DMS153 treated with DMSO at 0.1 percent for 48 hours (cell line): Measurements from ENCODE around the gene TSNAX.
"Not testable (repeated sequence)": the region's sequence is repeated elsewhere in the genome, so short reads cannot be mapped to it uniquely, and the experiment has no call there.

Experiments
- DNase-seq: peaks from one replicate; lab custom pipeline; 2025; ENCODE audit not compliant: unreplicated experiment; lab: John Stamatoyannopoulos, UW

Gene TSNAX

DNA sequence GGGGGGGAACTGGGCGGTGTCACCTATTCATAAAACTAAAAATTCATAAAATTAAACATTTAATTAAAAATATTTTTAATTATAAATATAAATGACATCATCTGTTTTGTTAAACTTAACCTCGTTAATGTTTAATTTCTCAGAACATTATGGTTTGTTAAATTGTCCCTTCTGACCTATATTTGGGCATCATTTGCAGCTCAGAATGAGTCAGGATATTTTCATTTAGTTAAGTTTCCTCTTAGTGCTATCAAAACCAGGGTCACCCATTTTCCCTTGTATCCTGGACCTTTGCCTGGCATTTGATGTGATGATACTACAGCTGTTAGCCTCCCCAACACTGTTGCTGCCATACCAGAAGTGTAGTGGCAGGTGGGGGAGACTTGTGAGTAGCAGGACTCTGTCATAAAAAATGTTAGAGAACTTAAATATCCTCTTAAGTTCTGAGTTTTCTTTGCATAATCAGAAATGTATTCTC is 30.3 kb downstream of the TSNAX start:
- no peak for DNase-seq

DNA sequence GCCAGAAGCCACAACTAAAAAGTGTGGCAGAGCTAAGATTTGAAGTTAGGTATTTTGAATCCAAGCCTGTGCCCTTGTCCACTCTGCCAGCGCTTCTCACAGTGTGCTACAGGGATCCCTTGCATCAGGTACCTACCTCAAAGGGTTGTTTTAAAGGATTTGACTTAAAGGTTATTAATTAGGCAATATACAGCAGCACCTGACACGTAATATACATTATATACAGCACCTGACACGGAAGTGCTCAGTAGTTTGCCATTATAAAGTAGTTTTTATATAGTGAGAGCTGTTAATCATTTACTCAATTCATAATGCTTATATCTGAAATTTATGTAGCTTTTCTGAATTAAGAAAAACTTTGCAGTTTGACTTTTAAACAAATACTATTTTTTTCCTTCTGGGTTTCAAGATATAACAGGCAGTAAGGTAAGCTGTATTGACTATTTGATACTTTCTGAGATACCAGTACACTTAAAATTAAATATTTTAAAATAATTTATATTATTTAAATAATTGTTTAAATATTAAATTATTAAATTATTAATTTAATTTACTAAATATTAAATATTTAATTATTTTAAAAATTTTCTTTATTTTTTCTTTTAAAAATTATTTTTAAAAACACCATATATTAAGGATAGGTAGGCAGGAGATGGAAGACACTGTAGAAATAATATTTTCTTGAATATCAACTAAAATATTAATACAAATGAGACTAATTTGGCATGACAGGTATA is 33.3 kb downstream of the TSNAX start:
- DNase-seq: no peak

DNA sequence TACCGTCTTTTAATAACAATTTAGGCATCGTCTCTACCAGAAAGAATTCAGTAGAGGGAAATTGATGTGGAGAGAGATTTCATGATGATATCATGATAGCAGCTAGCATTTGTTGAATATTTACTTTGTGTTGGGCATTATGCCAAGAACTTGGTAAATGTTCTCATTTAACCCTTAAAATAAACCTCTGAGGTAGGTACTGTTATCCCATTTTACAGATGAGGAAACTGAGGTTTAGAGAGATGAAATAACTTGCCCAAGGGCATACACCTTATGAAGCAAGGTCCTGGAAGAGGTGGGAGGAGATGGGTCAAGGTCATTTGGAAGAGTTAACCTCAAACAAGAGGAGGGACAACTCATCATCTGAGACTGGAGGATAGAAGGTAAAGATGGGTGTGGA is 34.8 kb downstream of the TSNAX start:
- DNase-seq: no peak

DNA sequence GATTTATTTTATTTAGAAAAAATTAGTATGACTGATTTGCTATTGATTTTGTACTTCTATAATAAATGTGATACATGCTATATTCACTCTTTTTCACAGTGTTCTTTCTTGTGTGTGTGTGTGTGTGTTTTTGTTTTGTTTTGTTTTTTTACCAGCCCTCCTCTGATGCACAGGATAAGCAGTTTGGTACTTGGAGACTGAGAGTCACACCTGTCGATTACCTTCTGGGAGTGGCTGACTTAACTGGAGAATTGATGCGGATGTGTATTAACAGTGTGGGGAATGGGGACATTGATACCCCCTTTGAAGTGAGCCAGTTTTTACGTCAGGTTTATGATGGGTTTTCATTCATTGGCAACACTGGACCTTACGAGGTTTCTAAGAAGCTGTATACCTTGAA is 35.9 kb downstream of the TSNAX start:
- no peak for DNase-seq

DNA sequence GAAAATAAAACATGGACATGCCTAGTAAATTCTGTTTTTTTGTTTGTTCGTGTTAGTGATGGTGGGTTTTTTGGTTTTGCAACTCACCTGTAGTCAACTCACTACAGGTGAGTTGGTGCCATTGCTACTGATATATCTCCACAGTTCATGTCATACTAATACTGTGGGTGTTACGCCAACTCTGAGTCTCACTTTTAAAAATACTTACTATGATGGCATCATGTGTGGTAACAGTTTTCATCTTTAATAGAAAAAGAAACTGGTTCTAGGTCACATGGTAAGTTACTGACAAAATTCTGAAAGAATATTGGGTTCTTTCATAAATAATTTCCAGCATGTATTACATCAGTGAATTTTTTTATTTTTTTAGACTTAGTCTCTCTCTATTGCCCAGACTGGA is 38.0 kb downstream of the TSNAX start:
- no peak for DNase-seq

DNA sequence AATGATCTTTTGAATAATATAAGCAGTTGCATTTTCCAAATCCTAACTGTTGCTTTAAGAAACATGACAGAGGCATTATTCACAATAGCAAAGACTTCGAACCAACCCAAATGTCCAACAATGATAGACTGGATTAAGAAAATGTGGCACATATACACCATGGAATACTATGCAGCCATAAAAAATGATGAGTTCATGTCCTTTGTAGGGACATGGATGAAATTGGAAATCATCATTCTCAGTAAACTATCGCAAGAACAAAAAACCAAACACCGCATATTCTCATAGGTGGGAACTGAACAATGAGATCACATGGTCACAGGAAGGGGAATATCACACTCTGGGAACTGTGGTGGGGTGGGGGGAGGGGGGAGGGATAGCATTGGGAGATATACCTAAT is 41.8 kb downstream of the TSNAX start:
- not testable (repeated sequence) for DNase-seq

DNA sequence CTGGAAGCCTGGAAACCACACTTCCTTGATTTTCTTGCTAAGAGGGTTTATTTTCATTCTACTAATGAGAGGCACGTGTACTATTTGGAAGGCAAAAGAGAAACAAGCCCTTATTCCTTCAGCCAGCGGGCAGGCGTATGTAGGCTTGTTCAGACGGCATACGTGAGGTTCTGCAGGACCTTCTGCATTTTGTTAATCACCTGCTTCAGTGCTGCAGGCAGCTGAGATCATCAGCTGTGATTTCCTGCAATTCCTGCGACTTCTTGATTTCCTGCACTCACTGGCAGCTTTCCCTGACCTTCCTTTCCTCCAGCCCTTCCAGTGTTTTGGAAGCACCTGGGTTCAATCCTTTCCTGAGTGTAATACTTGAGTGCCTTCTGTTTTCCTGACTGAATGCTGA is 43.4 kb downstream of the TSNAX start:
- DNase-seq: no peak

DNA sequence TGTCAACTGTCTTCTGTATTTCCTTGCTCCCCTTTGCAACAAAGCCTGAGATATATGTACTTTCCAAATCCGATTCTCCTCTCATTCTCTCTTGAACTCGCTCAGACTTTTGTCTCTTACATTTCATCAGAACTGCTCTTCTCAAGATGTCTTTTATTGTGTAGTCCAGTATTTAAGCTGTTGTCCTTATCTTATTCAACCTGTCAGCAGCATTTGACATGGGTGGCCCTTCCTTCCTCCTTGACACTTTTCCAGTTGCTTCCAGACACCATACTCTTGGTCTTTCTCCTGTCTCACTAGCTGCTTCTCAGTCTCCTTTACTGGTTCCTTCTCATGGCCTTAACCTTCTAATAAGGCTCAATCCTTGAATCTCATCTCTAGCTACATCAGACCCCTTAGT is 47.0 kb downstream of the TSNAX start:
- DNase-seq: no peak

DNA sequence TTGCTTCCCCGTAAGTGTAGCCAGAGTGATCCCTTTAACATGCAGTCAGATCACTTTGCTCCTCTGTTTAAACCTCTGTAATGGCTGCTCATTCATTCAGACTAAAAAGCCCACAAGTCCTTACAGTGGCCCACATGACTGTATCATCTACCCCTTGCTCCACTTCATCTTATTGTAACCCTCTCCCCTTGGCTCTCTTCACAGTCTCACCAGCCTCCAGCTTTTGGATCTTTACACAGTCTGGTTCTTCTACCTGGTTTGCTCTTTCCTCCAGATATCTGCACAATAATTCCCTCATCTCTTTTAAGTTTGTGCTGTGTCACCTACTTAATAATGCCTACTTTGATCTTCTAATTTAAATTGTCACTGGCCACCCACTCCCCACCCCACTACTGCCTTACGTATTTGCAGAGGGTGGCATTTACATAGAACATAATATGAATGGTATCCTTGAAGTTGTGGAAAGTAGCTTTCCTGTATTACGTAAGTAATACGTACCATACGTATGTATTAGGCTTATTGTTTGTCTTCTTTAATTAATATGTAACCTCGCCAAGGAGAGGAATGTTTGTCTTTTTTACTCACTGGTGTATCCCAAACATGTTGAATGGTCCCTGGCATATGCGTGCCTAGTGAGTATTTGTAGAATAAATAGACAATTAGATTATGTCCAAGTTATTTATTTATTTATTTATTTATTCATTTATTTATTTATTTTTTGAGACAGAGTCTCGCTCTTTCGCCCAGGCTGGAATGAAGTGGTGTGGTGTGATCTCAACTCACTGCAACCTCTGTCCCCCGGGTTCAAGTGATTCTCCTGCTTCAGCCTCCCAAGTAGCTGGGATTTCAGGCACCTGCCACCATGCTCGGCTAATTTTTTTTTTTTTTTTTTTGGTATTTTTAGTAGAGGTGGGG is 48.6 kb downstream of the TSNAX start:
- DNase-seq: no peak

DNA sequence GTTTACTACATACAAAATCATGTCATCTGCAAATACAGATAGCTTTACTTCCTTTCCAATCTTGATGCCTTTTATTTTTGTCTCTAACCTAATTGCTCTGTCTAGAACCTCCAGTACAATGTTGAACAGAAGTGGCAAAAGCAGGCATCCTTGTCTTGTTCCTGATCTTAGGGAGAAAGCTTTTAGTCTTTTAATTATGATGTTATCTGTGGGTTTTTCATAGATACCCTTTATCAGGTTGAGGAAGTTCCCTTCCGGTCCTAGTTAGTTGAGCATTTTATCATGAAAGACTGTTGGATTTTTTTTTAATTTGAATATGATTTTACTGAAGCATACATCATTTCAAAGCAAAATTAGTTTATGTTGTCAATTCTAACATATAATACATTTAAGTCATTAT is 52.4 kb downstream of the TSNAX start:
- no peak for DNase-seq

DNA sequence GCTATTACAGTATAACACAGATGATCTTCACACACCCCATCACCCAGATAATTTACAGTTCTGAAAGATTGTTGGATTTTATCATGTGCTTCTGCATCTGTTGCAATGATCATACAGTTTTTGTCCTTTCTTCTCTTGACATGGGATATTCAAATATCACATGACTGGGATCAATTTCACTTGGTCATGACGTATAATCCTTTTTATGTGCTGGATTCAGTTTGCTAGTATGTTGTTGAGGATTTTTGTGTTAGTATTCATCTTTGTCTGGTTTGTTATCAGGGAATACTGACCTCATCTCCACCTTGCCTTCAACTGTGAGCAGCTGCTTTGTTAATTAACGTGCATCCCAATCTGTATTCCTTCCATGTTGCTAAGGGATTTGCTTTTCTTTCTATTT is 53.4 kb downstream of the TSNAX start:
- no peak for DNase-seq

DNA sequence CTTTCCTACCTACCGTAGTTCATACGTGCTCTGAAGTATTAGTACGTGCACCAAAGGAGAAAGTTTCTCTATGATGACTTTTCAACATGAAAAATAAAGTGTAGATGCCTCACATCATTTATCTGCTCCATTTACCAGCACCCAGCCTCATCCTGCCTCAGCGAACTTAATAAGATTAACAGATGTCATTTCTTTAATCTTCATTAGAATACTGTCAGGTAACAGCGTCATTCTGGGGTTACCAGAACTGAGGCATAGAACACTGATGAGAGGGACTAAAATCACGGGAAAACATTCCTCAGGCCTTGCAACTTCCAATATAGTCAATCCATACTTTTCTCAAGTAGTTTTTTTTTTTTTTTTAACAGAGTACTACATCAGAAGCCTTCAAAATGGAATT is 54.9 kb downstream of the TSNAX start:
- DNase-seq: no peak

DNA sequence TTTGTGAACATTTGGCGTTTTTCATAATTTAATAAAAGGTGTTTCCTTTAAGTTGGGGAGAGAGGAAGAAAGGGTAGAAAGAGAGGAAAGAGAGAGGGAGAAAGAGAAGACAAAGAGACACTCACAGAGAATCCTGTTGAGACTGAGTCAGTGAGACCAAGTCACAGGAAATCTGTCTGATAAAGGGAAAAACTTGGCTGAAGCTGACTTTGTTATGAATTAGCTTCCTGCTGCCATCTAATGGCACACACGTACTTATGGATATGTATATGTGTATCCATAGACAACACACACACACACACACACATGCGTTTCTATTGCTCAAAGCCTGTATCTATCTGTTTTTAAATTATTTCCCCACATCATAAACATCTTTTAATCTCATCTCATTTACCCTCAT is 55.6 kb downstream of the TSNAX start:
- no peak for DNase-seq

DNA sequence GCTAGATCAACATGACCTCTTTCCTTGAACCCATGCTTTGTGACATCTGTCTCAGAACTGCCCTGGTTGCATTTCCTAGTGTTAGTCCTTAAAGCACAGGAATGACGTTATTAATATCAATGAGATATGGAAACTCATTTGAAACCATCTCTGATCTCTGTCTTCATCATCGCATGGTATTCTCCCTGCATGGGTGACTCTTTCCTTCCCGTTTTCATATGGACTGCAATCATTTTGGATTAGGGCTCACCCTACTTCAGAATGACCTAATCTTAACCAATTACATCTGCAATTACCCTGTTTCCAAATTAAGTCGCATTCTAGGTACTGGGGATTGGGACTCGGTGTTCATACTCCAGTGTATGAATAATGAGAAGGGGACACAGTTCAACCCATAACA is 56.5 kb downstream of the TSNAX start:
- no peak for DNase-seq

DNA sequence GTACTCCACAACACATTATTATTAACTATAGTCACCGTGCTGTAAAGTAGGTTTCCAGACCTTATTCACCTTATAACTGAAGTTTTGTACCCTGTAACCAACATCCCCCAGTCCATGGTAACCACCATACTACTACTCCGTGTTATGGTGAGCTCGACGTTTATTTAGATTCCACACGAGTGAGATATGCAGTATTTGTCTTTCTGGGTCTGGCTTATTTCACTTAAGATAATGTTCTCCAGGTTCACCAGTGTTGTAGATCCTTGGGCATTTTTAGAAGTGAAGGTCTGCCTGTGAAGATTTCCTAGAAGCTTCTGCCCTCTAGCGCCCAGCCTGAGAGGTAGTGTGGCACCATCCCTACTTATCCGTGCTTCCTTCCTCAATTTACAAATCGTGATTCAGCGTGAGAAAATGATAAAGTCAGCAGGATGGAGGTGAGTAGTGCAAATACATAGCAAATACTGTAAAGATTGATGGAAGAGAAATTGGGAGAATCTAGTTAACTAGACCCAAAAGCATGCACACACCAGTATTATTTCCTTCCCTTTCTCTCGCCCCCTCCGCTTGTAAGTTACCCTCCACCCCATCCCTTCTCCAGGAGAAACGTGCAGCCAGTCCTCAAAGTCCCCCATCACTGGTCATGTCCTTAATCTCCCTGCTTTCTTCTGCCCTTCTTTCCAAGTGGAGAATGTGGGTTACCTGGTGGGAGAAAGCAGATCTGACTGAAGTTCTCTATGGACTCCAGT is 62.2 kb downstream of the TSNAX start:
- DNase-seq: no peak

DNA sequence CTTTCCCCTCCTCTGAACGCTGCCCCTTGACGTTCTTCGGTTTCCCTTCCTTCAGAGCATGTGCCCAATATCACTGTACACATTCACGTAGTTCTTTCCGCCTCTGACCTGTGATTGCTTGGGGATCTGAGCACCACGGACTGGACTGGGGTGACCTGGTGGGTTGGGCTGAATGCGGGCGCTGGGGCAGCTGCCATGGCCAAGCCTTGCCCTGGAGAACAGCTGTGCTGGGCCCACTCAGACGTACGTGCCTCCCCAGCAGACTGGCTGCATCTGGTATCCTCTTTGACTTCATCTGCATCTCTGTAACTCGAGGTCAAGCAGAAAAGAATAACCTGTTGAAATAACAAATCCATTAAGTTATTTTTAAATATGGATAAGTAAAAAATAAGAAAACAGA is 63.0 kb downstream of the TSNAX start:
- no peak for DNase-seq

DNA sequence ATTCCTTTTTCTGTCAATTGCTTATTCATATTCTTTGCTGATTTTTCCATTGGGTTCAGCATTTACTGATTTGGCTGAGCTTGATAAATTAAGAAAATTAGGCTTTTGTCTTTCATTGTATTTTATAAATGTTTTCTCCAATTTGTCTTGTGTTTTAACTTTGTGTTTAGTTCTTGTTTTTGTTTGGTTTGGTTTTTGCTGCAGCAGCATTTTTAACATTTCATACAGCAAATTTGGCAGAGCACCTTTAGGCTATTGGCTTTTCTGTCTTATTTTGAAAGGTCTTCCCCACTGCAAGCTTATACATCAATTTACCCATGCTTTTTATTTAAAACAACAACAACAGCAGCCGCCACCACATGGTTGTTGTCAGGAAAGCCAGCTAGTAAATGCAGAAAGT is 64.3 kb downstream of the TSNAX start:
- DNase-seq: no peak

DNA sequence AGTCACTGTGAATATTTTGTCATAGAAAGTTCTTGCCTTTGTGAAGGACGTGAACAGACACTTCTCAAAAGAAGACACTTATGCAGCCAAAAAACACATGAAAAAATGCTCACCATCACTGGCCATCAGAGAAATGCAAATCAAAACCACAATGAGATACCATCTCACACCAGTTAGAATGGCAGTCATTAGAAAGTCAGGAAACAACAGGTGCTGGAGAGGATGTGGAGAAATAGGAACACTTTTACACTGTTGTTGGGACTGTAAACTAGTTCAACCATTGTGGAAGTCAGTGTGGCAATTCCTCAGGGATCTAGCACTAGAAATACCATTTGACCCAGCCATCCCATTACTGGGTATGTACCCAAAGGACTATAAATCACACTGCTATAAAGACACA is 64.8 kb downstream of the TSNAX start:
- not testable (repeated sequence) for DNase-seq

DNA sequence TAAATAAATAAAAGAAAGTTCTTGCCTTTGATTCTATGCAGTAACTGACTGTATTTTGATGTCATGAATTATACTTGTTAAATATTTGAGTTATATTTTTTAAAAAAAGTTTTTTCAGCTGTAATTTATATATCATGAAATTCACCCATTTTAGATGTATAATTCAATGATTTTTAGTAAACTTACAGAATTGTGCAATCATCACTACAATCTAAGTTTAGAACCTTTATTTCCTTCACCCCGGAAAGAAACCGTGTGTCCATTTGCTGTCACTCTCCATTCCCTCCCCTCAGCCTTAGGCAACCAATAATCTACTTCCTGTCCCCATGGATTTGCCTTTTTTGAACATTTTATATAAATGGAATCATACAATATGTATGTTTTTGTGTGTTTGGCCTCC is 65.7 kb downstream of the TSNAX start:
- DNase-seq: no peak

DNA sequence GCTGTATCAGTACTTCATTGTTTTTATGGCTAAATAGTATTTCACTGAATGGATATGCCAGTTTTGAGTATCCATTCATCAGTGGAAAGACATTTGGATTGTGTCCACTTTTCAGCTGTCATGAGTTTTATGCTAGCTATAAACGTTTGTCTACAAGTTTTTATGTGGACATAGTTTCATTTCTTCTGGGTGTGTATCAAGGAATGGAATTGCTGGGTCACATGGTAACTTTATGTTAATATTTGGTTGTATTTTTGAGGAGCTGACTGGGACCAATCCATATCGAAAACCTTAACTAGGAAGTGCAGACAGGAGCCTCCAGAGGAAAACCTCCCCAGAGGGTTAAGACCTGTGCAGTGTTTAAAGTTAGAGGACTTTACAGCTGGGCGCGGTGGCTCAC is 66.3 kb downstream of the TSNAX start:
- no peak for DNase-seq

DNA sequence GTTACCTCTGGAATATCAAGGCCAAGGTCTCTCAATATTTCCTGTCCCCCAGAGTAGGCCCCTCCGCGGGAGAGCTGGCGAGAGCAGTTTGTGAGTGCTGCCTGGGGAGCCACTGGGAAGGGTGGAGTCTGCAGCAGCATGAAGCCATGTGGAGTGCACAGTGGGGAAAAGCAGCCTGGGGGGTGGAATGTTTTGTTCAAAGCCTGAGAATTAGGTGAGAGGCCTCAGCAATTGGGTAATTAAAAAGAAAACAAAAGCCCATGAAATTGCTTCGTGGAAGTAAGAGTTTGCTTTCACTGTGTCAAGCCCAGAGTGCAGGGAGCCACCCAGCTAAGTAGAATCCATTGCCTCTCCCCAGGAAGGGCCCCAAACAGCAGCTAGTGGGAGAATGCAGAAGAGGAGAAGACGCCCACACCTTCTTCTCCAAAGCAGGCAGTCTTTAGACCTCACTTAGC is 67.9 kb downstream of the TSNAX start:
- no peak for DNase-seq

DNA sequence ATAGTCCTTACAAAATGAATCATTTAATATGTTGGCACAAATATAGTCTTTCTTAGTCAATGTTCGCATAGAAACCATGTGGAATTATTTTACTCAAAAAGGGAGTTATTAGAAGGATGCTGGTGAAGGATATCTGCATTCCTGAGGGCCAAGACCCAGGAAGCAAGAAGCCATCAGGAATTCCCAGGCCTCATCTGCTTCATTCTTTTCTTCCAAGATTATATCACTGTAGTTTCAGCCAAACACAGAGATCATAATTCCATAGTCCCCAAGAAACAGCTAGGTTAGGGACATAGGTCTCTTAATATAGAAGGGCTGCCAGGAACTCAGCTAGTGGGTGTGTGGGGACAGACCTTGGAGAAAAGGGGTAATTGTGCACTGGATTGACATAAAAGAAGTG is 69.5 kb downstream of the TSNAX start:
- DNase-seq: no peak
